Measurements from ENCODE around the gene MYO5C. TPM values are rescaled to one million over a fixed set of nuclear protein-coding genes. Genes with fewer than 3 reads are reported as not detected.

Gene MYO5C
- total and polyA plus RNA-seq, 2 of the 13 experiments (the other 11 are each of a cell fraction or from before 2014, with no cell fraction given): 15.7 to 23.7 TPM

GRCh38 chr15:52288051-52288942 lies 7.3 kb downstream of the MYO5C start (continued):
- TF ChIP-seq ARNT2 (CRISPR knock-in tag; IDR thresholded peaks at IDR 0.05; ENCODE audit: low read depth) (peak; percentile 70), ELF4 (CRISPR knock-in tag; IDR thresholded peaks at IDR 0.05; ENCODE audit: borderline replicate concordance) (no peak), ZNF501 (CRISPR knock-in tag; IDR thresholded peaks at IDR 0.05) (peak; percentile 93), ZNF451 (CRISPR knock-in tag; IDR thresholded peaks at IDR 0.05) (peak; percentile 63; the same call in 1 of the 2 replicates), ZNF367 (CRISPR knock-in tag; IDR thresholded peaks at IDR 0.05; ENCODE audit: borderline replicate concordance) (no peak), SIX1 (CRISPR knock-in tag; IDR thresholded peaks at IDR 0.05; ENCODE audit: borderline replicate concordance) (peak; percentile 83), ZFP41 (CRISPR knock-in tag; IDR thresholded peaks at IDR 0.05; ENCODE audit: borderline replicate concordance) (no peak), MXI1 (IDR thresholded peaks at IDR 0.05; ENCODE audit: borderline replicate concordance, low read depth, low read length) (peak; percentile 88; the same call in 2 of the 3 replicates), PHB2 (IDR thresholded peaks at IDR 0.05; ENCODE audit: partially characterized antibody) (no peak), ZNF841 (CRISPR knock-in tag; IDR thresholded peaks at IDR 0.05; ENCODE audit: borderline replicate concordance) (no peak), BRD4 (CRISPR knock-in tag; IDR thresholded peaks at IDR 0.05) (peak; percentile 24; the same call in 1 of the 2 replicates), ZNF776 (CRISPR knock-in tag; IDR thresholded peaks at IDR 0.05) (peak; percentile 37; the same call in 1 of the 2 replicates), ZSCAN5A (CRISPR knock-in tag; IDR thresholded peaks at IDR 0.05; ENCODE audit: borderline replicate concordance) (peak; percentile 90; the same call in 1 of the 2 replicates), SOX5 (CRISPR knock-in tag; IDR thresholded peaks at IDR 0.05; ENCODE audit: borderline replicate concordance) (peak; percentile 92), ZBTB37 (CRISPR knock-in tag; IDR thresholded peaks at IDR 0.05) (peak; percentile 59; the same call in 1 of the 2 replicates), ZNF260 (CRISPR knock-in tag; IDR thresholded peaks at IDR 0.05; ENCODE audit: borderline replicate concordance, low read depth) (no peak), JUN (CRISPR knock-in tag; IDR thresholded peaks at IDR 0.05) (peak; percentile 79; the same call in 1 of the 2 replicates)
- TF ChIP-seq, protein P1, sequence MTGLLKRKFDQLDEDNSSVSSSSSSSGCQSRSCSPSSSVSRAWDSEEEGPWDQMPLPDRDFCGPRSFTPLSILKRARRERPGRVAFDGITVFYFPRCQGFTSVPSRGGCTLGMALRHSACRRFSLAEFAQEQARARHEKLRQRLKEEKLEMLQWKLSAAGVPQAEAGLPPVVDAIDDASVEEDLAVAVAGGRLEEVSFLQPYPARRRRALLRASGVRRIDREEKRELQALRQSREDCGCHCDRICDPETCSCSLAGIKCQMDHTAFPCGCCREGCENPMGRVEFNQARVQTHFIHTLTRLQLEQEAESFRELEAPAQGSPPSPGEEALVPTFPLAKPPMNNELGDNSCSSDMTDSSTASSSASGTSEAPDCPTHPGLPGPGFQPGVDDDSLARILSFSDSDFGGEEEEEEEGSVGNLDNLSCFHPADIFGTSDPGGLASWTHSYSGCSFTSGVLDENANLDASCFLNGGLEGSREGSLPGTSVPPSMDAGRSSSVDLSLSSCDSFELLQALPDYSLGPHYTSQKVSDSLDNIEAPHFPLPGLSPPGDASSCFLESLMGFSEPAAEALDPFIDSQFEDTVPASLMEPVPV (CRISPR knock-in tag; IDR thresholded peaks at IDR 0.05): peak; percentile 59; the same call in 1 of the 2 replicates
- TF ChIP-seq, protein P2, sequence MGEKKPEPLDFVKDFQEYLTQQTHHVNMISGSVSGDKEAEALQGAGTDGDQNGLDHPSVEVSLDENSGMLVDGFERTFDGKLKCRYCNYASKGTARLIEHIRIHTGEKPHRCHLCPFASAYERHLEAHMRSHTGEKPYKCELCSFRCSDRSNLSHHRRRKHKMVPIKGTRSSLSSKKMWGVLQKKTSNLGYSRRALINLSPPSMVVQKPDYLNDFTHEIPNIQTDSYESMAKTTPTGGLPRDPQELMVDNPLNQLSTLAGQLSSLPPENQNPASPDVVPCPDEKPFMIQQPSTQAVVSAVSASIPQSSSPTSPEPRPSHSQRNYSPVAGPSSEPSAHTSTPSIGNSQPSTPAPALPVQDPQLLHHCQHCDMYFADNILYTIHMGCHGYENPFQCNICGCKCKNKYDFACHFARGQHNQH (CRISPR knock-in tag; IDR thresholded peaks at IDR 0.05): peak; percentile 89
- TF ChIP-seq, protein P3, sequence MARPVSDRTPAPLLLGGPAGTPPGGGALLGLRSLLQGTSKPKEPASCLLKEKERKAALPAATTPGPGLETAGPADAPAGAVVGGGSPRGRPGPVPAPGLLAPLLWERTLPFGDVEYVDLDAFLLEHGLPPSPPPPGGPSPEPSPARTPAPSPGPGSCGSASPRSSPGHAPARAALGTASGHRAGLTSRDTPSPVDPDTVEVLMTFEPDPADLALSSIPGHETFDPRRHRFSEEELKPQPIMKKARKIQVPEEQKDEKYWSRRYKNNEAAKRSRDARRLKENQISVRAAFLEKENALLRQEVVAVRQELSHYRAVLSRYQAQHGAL (CRISPR knock-in tag; IDR thresholded peaks at IDR 0.05; ENCODE audit: not compliant biosample characterization): peak; percentile 53
- TF ChIP-seq, protein P4, sequence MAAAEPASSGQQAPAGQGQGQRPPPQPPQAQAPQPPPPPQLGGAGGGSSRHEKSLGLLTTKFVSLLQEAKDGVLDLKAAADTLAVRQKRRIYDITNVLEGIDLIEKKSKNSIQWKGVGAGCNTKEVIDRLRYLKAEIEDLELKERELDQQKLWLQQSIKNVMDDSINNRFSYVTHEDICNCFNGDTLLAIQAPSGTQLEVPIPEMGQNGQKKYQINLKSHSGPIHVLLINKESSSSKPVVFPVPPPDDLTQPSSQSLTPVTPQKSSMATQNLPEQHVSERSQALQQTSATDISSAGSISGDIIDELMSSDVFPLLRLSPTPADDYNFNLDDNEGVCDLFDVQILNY (CRISPR knock-in tag; conservative IDR thresholded peaks at IDR 0.05): no peak
